HG03139 (cell line): ENCODE results near the gene C11orf68.

ENCODE experiments used
- ATAC-seq: cut with Tn5 transposase; IDR thresholded peaks from one replicate; pipeline ENCODE4 v1.9.1; 2021; ENCODE audit not compliant: unreplicated experiment

C11orf68 gene

GRCh38 chr11:65891219-65892136, 27.4 kb downstream of the C11orf68 start:
- no peak for ATAC-seq

DNA sequence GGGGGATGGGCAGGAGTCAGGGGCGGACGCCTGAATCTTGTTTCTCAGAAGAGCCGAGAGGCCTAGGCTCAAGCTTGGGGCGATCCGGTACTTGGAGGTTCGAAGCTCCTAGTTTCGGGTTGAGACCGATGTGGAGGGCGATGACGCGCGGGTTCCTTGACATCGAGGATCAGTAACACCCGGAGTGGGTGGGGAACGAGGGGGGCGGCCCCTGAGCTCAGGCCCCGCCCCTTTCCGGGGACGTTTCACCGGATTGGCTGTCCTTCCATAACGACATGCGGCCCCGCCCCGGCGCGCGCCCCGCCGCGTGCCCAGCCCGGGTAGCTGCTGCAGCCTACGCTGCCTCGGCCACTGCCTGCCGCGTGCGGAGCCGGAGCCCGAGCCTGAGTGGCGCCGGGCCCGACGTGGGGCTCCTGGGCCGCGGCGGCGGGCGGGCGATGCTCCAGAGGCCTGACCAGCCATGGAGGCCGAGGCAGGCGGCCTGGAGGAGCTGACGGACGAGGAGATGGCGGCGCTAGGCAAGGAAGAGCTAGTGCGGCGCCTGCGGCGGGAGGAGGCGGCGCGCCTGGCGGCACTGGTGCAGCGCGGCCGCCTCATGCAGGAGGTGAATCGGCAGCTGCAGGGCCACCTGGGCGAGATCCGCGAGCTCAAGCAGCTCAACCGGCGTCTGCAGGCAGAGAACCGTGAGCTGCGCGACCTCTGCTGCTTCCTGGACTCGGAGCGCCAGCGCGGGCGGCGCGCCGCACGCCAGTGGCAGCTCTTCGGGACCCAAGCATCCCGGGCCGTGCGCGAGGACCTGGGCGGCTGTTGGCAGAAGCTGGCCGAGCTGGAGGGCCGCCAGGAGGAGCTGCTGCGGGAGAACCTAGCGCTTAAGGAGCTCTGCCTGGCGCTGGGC, 28.3 kb downstream of the C11orf68 start, which contains the start of gene CCDC85B:
CCDC85B (plus strand) TSS at position 350 of the 895 bp plus-strand sequence; CDS start at position 461, 111 bp downstream.
- peak; percentile 43 for ATAC-seq

DNA sequence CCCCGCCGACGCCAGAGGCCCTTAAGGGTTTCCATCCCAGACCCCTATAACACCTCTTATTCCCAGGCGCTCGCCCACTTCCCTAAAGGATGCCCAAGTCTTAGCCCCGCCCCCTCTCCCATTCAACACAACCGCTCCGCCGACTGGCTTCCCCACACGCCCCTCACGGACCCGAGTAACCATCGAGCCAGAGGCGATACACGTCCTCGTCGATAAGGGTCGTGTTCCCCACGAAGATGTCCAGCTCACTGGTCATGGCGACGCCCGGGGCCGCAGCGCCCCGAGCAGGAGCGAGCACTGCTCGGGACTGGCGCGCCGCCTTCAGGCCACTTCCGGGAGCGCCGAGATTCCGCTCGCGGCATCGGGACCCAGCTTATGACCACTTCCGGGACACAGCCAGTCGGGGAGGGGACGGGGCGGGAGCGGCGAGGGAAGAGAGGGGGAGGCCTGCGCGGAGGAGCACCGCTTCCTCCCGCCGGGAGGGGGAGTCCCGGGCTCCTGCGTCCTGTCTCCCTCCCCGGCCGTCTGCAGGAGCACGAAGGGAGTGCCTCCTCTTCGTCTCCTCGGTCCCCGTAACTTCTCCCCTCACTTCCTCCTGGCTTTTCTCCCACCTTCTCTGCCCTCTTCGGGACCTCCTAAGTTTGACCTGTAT, 30.6 kb downstream of the C11orf68 start, which contains the start of gene FIBP:
FIBP (minus strand) TSS at position 309 of the 652 bp plus-strand sequence; CDS start at position 256, 53 bp downstream.
- ATAC-seq: peak; percentile 43

DNA sequence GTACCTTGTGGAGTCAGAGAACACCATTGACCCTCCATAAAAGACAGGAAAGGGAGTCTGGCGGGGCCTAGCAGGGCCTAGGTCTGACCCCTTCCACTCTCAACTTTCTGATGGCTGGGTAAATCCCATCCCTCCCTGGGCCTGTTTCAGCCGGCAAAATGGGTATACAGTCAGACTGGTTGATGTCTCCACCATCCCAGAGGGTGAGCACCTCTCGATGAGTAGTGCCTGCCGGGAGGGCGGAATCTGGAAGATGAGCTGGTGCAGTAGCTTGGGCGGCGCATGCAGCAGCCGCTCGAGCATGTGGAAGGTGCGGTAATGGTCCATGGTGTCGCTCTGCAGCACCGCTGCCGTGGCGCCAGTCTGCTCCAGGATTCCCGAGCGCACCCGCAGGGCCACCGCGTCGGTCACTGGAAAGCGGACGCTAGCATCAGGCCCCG, 31.1 kb downstream of the C11orf68 start:
- no peak for ATAC-seq

GRCh38 chr11:65886826-65887722, 31.8 kb downstream of the C11orf68 start:
- ATAC-seq: no peak

GRCh38 chr11:65885808-65886536, 32.9 kb downstream of the C11orf68 start:
- no peak for ATAC-seq

DNA sequence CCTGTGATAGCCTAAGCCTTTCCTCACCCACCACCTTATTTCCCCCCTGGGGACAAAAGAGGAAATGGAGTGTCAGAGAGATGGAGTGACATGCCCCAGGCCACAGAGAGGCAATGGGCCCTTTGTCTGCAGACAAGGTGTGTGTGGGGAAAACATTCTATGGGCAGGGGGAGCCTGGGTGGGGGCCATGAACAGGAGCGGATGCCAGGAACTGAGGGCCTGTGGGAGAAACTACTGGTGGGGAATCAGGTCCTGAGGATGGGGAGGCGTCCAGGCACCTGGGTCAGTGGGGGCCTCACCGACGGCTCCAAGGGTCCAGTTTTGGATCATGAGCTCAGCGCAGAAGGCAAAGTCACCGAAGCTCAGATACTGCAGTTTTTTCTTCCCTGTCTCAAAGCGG, 33.6 kb downstream of the C11orf68 start:
- no peak for ATAC-seq

DNA sequence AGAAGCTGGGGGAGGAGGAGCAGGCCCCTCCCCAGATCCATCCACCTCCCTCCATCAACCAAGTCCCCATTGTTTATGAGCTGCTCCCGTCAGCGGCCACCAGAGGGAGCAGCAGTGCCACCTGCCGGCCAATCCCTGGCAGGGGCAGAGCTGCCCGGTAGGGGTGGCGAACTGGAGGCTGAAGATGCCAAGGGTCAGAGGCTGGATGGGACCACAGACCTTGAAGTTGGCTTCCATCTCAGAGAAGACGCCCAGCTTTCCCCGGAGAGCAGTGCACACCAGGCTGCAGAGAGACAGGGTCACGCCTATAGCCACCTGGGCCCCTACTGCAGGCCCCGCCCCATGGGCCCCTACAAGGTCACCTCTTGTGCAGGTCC, 34.2 kb downstream of the C11orf68 start:
- ATAC-seq: no peak

DNA sequence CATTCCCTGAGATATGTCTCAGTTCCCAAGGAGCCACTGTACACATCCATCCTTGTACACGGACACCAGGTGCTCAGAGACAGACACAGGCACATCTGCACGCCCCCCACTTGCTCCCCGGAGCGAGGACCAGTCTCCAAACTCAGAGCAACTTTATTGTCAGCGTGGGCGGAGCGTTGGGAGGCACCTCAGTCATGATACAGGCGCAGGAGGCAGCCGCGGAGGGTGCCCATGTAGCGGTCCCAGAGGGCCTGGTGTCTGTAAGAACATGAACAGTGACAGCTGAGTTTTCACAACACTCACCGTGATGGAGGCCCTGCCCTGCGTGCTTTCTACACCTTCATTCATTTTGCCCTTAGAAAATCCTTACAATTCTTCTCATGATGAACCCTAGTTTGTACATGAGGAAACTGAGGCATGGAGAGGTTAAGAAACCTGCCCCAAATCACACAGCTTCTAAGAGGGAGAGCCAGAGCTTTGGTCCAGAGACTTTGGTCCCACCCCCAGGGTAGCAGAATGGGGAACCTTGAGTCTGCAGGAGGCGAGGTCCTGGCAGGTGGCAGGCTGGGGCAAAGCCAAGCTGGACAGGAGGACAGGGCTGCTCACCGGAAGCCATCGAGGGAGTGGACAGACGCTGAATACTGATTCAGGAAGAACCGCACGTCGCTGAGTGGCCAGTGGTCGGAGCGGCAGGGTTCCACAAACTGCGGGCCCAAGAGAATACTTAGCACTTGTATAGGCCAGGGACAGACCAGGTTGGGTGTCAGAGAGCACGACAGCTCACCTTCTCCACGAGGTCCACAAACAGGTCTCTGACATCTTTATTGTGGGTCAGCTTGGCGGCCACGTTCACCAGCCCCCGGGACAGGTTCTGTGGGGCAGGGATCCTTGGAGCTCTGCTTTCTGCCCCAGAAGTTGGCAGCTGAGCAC, 34.8 kb downstream of the C11orf68 start:
- no peak for ATAC-seq

DNA sequence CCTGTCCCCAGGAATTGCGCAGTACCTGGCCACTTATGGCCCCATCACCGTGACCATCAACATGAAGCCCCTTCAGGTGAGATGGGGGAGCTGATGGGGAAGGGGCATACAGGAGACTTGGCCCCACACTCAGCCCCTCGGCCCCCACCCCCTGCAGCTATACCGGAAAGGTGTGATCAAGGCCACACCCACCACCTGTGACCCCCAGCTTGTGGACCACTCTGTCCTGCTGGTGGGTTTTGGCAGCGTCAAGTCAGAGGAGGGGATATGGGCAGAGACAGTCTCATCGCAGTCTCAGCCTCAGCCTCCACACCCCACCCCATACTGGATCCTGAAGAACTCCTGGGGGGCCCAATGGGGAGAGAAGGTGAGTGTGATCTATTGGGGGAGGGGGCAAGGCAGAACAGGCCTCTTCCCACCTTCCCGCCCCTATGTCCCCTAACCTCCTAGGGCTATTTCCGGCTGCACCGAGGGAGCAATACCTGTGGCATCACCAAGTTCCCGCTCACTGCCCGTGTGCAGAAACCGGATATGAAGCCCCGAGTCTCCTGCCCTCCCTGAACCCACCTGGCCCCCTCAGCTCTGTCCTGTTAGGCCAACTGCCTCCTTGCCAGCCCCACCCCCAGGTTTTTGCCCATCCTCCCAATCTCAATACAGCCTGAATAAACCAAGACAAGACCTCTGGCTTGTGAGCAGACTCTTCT, 35.7 kb downstream of the C11orf68 start:
- no peak for ATAC-seq

- no peak for ATAC-seq
Observed at GRCh38 chr11:65882120-65883057, 36.5 kb downstream of the C11orf68 start.

- no peak for ATAC-seq
Observed at GRCh38 chr11:65880844-65881421, 37.9 kb downstream of the C11orf68 start.

DNA sequence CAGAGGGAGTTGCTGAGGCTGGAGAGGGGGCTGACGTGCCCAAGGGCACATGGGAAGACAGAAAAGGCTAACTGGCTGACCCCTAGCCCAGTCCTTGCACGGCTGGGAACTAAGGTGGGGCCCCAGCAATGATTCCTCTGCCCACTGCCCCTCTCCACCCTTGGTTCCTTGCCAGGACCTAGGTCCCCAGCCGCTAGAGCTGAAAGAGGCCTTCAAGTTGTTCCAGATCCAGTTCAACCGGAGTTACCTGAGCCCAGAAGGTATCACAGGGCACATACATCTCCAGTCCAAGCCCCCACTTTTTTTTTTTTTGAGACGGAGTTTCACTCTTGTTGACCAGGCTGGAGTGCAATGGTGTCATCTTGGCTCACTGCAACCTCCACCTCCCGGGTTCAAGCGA, 38.8 kb downstream of the C11orf68 start:
- no peak for ATAC-seq

DNA sequence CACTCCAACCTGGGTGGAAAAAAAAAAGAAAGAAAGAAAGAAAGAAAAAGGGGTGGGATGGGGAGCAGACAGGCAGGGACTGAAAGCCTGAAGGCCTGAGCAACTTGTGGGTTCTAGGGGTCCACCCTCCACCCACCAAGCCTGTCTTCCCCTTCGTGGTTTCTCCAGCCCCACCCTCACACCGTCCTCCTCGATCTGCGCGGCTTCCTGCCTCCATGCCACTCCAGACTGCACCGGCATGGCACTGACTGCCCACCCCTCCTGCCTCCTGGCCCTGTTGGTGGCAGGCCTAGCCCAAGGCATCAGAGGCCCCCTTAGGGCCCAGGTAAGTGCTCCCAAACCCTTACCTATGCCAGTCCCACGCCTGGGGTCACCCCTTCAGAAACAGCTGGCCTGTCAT, 39.2 kb downstream of the C11orf68 start, which contains the start of gene CTSW:
CTSW (plus strand) TSS at position 221 of the 400 bp plus-strand sequence; CDS start at position 239, 18 bp downstream.
- no peak for ATAC-seq

DNA sequence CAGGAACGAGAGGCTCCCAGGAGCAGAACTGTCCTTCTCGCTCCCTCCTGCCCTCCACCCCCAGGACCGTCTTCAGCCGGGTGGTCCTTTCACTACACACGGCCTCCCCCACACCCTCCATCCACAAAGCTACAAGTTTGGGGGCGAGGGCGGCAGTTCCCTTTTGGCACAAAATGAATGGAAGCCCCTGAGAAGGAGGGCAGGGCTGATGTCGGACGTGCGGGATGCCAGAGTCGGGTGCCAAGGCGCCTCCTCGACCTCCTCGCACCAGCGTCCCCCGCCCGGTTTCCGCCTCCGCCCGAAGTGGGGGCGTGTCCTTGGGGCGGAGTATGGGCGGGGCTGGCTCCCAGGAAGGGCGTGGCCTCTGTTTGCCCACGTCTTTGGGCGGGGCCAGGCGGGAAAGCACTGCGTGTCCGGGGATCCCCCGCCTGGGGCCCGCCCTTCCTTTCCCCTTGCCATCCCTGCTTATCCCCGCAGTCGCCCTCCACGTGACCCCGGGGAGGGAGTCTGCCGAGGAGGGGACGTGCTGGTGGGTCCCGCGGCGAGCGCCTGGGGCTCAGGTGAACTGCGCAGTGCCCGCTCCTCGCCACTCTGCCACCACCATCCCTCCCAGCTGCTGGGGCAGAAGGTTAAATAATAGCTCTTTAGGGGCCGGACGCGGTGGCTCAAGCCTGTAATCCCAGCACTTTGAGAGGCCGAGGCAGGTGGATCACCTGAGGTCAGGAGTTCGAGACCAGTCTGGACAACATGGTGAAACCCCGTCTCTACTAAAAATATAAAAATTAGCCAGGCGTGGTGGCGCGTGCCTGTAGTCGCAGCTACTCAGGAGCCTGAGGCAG, 45.3 kb downstream of the C11orf68 start:
- ATAC-seq: peak; percentile 69
